ENCODE measurements around the gene PVALEF. TPM values are rescaled to one million over a fixed set of nuclear protein-coding genes. Genes with fewer than 3 reads are reported as not detected.
A peak's percentile ranks its signal among the peaks of the same experiment; 100 is the strongest.

PVALEF gene
- total RNA-seq, 1 donor = not detected

DNA sequence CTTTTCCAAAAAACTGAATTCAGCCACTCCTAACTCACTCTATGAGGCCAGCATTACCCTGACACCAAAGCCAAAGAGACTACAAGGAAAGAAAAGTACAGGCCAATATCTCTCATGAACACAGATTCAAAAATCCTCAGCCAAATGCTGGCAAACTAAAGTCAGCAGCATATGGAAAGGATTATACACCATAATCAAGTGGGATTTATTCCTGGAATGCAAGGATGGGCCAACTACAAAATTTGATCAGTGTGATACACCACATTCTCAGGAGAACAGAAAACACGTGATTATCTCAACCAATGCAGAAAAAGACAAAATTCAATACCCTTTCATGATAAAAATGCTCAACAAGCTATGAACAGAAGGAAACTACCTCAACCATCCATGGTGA is 8.5 kb downstream of the PVALEF start:
- no peak overlapping the region for H3K4me3 ChIP-seq (ENCODE audit: low read depth, low read length)
- TF ChIP-seq, protein P1, sequence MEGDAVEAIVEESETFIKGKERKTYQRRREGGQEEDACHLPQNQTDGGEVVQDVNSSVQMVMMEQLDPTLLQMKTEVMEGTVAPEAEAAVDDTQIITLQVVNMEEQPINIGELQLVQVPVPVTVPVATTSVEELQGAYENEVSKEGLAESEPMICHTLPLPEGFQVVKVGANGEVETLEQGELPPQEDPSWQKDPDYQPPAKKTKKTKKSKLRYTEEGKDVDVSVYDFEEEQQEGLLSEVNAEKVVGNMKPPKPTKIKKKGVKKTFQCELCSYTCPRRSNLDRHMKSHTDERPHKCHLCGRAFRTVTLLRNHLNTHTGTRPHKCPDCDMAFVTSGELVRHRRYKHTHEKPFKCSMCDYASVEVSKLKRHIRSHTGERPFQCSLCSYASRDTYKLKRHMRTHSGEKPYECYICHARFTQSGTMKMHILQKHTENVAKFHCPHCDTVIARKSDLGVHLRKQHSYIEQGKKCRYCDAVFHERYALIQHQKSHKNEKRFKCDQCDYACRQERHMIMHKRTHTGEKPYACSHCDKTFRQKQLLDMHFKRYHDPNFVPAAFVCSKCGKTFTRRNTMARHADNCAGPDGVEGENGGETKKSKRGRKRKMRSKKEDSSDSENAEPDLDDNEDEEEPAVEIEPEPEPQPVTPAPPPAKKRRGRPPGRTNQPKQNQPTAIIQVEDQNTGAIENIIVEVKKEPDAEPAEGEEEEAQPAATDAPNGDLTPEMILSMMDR (IDR thresholded peaks at IDR 0.05; ENCODE audit: insufficient read depth, low read depth, low read length) = no peak
- DNase-seq (ENCODE audit: low read depth) = peak; percentile 29

- TF ChIP-seq, protein P1 (IDR thresholded peaks at IDR 0.05; ENCODE audit: insufficient read depth, low read depth, low read length) = no peak
- DNase-seq (ENCODE audit: low read depth) = no peak
- no peak overlapping the region for H3K4me3 ChIP-seq (ENCODE audit: low read depth, low read length)
Observed at GRCh38 chr17:81176666-81177065, 11.4 kb downstream of the PVALEF start.

GRCh38 chr17:81178136-81179091 is 13.1 kb downstream of the PVALEF start:
- H3K4me3 ChIP-seq (ENCODE audit: low read depth, low read length) = no peak overlapping the region
- TF ChIP-seq, protein P1 (IDR thresholded peaks at IDR 0.05; ENCODE audit: insufficient read depth, low read depth, low read length) = no peak
- DNase-seq (ENCODE audit: low read depth) = no peak

- no peak overlapping the region for H3K4me3 ChIP-seq (ENCODE audit: low read depth, low read length)
- no peak for DNase-seq (ENCODE audit: low read depth)
- TF ChIP-seq, protein P1 (IDR thresholded peaks at IDR 0.05; ENCODE audit: insufficient read depth, low read depth, low read length) = no peak
Observed at GRCh38 chr17:81179220-81179619, 13.9 kb downstream of the PVALEF start.

- no peak for DNase-seq (ENCODE audit: low read depth)
- H3K4me3 ChIP-seq (ENCODE audit: low read depth, low read length) = no peak overlapping the region
- TF ChIP-seq, protein P1 (IDR thresholded peaks at IDR 0.05; ENCODE audit: insufficient read depth, low read depth, low read length) = no peak
Observed at GRCh38 chr17:81179861-81180260, 14.6 kb downstream of the PVALEF start.

GRCh38 chr17:81180836-81181810 is 15.8 kb downstream of the PVALEF start:
- DNase-seq (ENCODE audit: low read depth) = no peak
- H3K4me3 ChIP-seq (ENCODE audit: low read depth, low read length) = no peak overlapping the region
- TF ChIP-seq, protein P1 (IDR thresholded peaks at IDR 0.05; ENCODE audit: insufficient read depth, low read depth, low read length) = no peak
